ENCODE measurements around the gene SLC9A4.

Gene SLC9A4

GRCh38 chr2:102432386-102432785 lies 40.6 kb upstream of the SLC9A4 start:
- TF ChIP-seq ZNF8 (CRISPR knock-in tag; IDR thresholded peaks at IDR 0.05) (no peak), ZC3H10 (CRISPR knock-in tag; IDR thresholded peaks at IDR 0.05) (no peak)
- ATAC-seq = no peak

DNA sequence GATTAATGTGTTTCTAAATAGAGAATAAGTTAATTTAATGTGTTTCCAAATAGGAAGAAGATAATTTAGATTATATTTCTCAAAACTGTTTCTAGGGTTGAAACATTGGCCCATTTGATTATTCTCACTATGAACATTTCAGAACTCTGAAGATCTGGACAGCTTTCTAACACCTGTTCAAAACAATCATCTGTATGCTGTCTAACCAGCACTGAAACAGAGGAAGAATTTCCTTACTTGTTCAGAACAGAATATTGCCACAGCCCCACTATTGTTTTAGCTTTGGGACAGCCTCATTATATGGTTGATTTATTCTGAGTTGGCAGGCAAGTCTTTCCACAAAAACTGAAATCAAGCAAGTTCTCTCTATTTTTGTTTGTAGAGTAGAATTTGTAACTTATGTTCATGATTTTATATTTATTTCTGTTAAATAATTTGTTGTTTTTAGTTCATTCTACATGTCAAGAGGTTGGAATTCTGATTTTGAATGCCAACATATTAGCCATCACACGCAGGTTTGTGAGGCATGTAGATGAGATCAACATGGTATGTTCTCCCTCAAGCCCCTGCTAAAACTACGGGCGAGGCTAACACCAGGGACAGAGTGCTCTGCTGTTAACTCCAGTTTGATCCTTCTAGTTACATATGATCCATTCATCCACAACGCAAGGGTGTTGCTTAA lies 38.9 kb upstream of the SLC9A4 start:
- no peak for ATAC-seq
- no peak for TF ChIP-seq PATZ1 (CRISPR knock-in tag; IDR thresholded peaks at IDR 0.05; ENCODE audit: borderline replicate concordance)
- no peak for TF ChIP-seq ZNF70 (CRISPR knock-in tag; IDR thresholded peaks at IDR 0.05)
- TF ChIP-seq ZC3H10 (CRISPR knock-in tag; IDR thresholded peaks at IDR 0.05) = no peak
- TF ChIP-seq TOX (CRISPR knock-in tag; IDR thresholded peaks at IDR 0.05; ENCODE audit: borderline replicate concordance) = no peak
- TF ChIP-seq RARB (CRISPR knock-in tag; IDR thresholded peaks at IDR 0.05) = no peak
- no peak for TF ChIP-seq OSR1 (CRISPR knock-in tag; IDR thresholded peaks at IDR 0.05)
- TF ChIP-seq, protein P1, sequence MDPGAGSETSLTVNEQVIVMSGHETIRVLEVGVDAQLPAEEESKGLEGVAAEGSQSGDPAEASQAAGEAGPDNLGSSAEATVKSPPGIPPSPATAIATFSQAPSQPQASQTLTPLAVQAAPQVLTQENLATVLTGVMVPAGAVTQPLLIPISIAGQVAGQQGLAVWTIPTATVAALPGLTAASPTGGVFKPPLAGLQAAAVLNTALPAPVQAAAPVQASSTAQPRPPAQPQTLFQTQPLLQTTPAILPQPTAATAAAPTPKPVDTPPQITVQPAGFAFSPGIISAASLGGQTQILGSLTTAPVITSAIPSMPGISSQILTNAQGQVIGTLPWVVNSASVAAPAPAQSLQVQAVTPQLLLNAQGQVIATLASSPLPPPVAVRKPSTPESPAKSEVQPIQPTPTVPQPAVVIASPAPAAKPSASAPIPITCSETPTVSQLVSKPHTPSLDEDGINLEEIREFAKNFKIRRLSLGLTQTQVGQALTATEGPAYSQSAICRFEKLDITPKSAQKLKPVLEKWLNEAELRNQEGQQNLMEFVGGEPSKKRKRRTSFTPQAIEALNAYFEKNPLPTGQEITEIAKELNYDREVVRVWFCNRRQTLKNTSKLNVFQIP (CRISPR knock-in tag; IDR thresholded peaks at IDR 0.05; ENCODE audit: borderline replicate concordance, low read depth) = no peak
- TF ChIP-seq, protein P2, sequence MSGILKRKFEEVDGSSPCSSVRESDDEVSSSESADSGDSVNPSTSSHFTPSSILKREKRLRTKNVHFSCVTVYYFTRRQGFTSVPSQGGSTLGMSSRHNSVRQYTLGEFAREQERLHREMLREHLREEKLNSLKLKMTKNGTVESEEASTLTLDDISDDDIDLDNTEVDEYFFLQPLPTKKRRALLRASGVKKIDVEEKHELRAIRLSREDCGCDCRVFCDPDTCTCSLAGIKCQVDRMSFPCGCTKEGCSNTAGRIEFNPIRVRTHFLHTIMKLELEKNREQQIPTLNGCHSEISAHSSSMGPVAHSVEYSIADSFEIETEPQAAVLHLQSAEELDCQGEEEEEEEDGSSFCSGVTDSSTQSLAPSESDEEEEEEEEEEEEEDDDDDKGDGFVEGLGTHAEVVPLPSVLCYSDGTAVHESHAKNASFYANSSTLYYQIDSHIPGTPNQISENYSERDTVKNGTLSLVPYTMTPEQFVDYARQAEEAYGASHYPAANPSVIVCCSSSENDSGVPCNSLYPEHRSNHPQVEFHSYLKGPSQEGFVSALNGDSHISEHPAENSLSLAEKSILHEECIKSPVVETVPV (CRISPR knock-in tag; IDR thresholded peaks at IDR 0.05) = no peak

GRCh38 chr2:102434655-102435381 lies 38.2 kb upstream of the SLC9A4 start:
- no peak for ATAC-seq
- TF ChIP-seq ZNF70 (CRISPR knock-in tag; IDR thresholded peaks at IDR 0.05) = no peak
- no peak for TF ChIP-seq ISL1 (CRISPR knock-in tag; IDR thresholded peaks at IDR 0.05)
- TF ChIP-seq, protein P2 (CRISPR knock-in tag; IDR thresholded peaks at IDR 0.05) = no peak
- no peak for TF ChIP-seq ZNF8 (CRISPR knock-in tag; IDR thresholded peaks at IDR 0.05)
- no peak for TF ChIP-seq TSHZ2 (CRISPR knock-in tag; IDR thresholded peaks at IDR 0.05)
- no peak for TF ChIP-seq PPARA (CRISPR knock-in tag; IDR thresholded peaks at IDR 0.05; ENCODE audit: borderline replicate concordance)
- TF ChIP-seq, protein P1 (CRISPR knock-in tag; IDR thresholded peaks at IDR 0.05; ENCODE audit: borderline replicate concordance, low read depth) = no peak
- no peak for TF ChIP-seq OSR1 (CRISPR knock-in tag; IDR thresholded peaks at IDR 0.05)

DNA sequence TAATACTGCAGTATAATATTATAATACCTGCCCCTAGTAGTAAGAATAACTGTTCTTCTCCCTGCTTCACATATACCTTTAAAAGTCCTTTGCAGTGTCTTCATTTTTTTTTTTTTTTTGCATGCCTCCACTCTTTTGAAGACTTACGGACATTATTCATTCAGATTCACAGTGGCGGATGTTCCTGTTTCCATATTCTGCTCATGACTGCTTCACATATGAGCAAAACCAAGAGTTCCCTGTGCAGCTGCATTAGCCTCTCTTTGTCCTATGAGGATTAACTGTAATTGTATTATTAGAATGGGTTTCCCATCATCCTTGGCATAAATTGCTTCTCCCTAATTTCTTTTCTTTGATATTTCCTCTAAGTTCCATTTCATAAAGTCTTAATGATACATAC lies 37.3 kb upstream of the SLC9A4 start:
- ATAC-seq = no peak
- TF ChIP-seq ZC3H10 (CRISPR knock-in tag; IDR thresholded peaks at IDR 0.05) (no peak), OSR1 (CRISPR knock-in tag; IDR thresholded peaks at IDR 0.05) (no peak), CSDC2 (CRISPR knock-in tag; IDR thresholded peaks at IDR 0.05) (no peak), CREB5 (CRISPR knock-in tag; IDR thresholded peaks at IDR 0.05; ENCODE audit: low read depth) (no peak), ARNTL (CRISPR knock-in tag; IDR thresholded peaks at IDR 0.05; ENCODE audit: borderline replicate concordance, low read depth) (no peak), TCF4 (CRISPR knock-in tag; IDR thresholded peaks at IDR 0.05; ENCODE audit: borderline replicate concordance) (no peak), TOX (CRISPR knock-in tag; IDR thresholded peaks at IDR 0.05; ENCODE audit: borderline replicate concordance) (no peak), ZFP3 (CRISPR knock-in tag; IDR thresholded peaks at IDR 0.05) (no peak)
- TF ChIP-seq, protein P1 (CRISPR knock-in tag; IDR thresholded peaks at IDR 0.05; ENCODE audit: borderline replicate concordance, low read depth) = no peak
